ENCODE results near the gene SYT2.
A peak's percentile ranks its signal among the peaks of the same experiment; 100 is the strongest.
"Not testable (repeated sequence)": the region's sequence is repeated elsewhere in the genome, so short reads cannot be mapped to it uniquely, and the experiment has no call there.

Gene SYT2

GRCh38 chr1:202625416-202626360, 84.6 kb downstream of the SYT2 start:
- DNase-seq (ENCODE audit: low read depth), result no peak
- H3K4me3 ChIP-seq (ENCODE audit: control insufficient read depth, low read depth, low read length), result no peak overlapping the region
- TF ChIP-seq CTCF (IDR thresholded peaks at IDR 0.05; ENCODE audit: control insufficient read depth, insufficient read depth, low read depth, low read length, missing control alignments), result peak; percentile 82

- DNase-seq (ENCODE audit: low read depth), result no peak
- no peak for TF ChIP-seq CTCF (IDR thresholded peaks at IDR 0.05; ENCODE audit: control insufficient read depth, insufficient read depth, low read depth, low read length, missing control alignments)
- no peak overlapping the region for H3K4me3 ChIP-seq (ENCODE audit: control insufficient read depth, low read depth, low read length)
These were observed 85.5 kb downstream of the SYT2 start for GRCh38 chr1:202624781-202625108.

- TF ChIP-seq CTCF (IDR thresholded peaks at IDR 0.05; ENCODE audit: control insufficient read depth, insufficient read depth, low read depth, low read length, missing control alignments), result no peak
- DNase-seq (ENCODE audit: low read depth), result no peak
These were observed 86.0 kb downstream of the SYT2 start for GRCh38 chr1:202624088-202624780.

GRCh38 chr1:202623476-202623875, 86.8 kb downstream of the SYT2 start:
- not testable (repeated sequence) for H3K4me3 ChIP-seq (ENCODE audit: control insufficient read depth, low read depth, low read length); DNase-seq (ENCODE audit: low read depth)

More at GRCh38 chr1:202624088-202624780, 86.0 kb downstream of the SYT2 start:
- no peak overlapping the region for H3K4me3 ChIP-seq (ENCODE audit: control insufficient read depth, low read depth, low read length)

GRCh38 chr1:202623075-202623474, 87.2 kb downstream of the SYT2 start:
- no peak overlapping the region for H3K4me3 ChIP-seq (ENCODE audit: control insufficient read depth, low read depth, low read length)

GRCh38 chr1:202622388-202622787, 87.9 kb downstream of the SYT2 start:
- DNase-seq (ENCODE audit: low read depth), result no peak
- H3K4me3 ChIP-seq (ENCODE audit: control insufficient read depth, low read depth, low read length), result no peak overlapping the region
- TF ChIP-seq CTCF (IDR thresholded peaks at IDR 0.05; ENCODE audit: control insufficient read depth, insufficient read depth, low read depth, low read length, missing control alignments), result no peak

More at GRCh38 chr1:202623075-202623474, 87.2 kb downstream of the SYT2 start:
- DNase-seq (ENCODE audit: low read depth), result no peak
- no peak for TF ChIP-seq CTCF (IDR thresholded peaks at IDR 0.05; ENCODE audit: control insufficient read depth, insufficient read depth, low read depth, low read length, missing control alignments)

- DNase-seq (ENCODE audit: low read depth), result no peak
These were observed 88.8 kb downstream of the SYT2 start for GRCh38 chr1:202621446-202621845.

GRCh38 chr1:202620036-202620435, 90.2 kb downstream of the SYT2 start:
- not testable (repeated sequence) for H3K4me3 ChIP-seq (ENCODE audit: control insufficient read depth, low read depth, low read length); DNase-seq (ENCODE audit: low read depth)

More at GRCh38 chr1:202621446-202621845, 88.8 kb downstream of the SYT2 start:
- no peak overlapping the region for H3K4me3 ChIP-seq (ENCODE audit: control insufficient read depth, low read depth, low read length)
- TF ChIP-seq CTCF (IDR thresholded peaks at IDR 0.05; ENCODE audit: control insufficient read depth, insufficient read depth, low read depth, low read length, missing control alignments), result no peak
